ENCODE data around the gene NHSL1.

- TF ChIP-seq SNAI2 (CRISPR knock-in tag; IDR thresholded peaks at IDR 0.05) (no peak), CREB5 (CRISPR knock-in tag; IDR thresholded peaks at IDR 0.05; ENCODE audit: low read depth) (no peak), ZFP30 (CRISPR knock-in tag; IDR thresholded peaks at IDR 0.05) (no peak), PATZ1 (CRISPR knock-in tag; IDR thresholded peaks at IDR 0.05; ENCODE audit: borderline replicate concordance) (no peak), TCF4 (CRISPR knock-in tag; IDR thresholded peaks at IDR 0.05; ENCODE audit: borderline replicate concordance) (no peak), PPARA (CRISPR knock-in tag; IDR thresholded peaks at IDR 0.05; ENCODE audit: borderline replicate concordance) (no peak), RARB (CRISPR knock-in tag; IDR thresholded peaks at IDR 0.05) (no peak), ARNTL (CRISPR knock-in tag; IDR thresholded peaks at IDR 0.05; ENCODE audit: borderline replicate concordance, low read depth) (no peak), ZC3H10 (CRISPR knock-in tag; IDR thresholded peaks at IDR 0.05) (no peak), ESRRG (CRISPR knock-in tag; IDR thresholded peaks at IDR 0.05) (no peak), CSDC2 (CRISPR knock-in tag; IDR thresholded peaks at IDR 0.05) (no peak)
- TF ChIP-seq, protein P1, sequence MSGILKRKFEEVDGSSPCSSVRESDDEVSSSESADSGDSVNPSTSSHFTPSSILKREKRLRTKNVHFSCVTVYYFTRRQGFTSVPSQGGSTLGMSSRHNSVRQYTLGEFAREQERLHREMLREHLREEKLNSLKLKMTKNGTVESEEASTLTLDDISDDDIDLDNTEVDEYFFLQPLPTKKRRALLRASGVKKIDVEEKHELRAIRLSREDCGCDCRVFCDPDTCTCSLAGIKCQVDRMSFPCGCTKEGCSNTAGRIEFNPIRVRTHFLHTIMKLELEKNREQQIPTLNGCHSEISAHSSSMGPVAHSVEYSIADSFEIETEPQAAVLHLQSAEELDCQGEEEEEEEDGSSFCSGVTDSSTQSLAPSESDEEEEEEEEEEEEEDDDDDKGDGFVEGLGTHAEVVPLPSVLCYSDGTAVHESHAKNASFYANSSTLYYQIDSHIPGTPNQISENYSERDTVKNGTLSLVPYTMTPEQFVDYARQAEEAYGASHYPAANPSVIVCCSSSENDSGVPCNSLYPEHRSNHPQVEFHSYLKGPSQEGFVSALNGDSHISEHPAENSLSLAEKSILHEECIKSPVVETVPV (CRISPR knock-in tag; IDR thresholded peaks at IDR 0.05) = no peak
These were observed 72.7 kb downstream of the NHSL1 start for GRCh38 chr6:138426500-138427123.

Data from SK-N-SH treated with all-trans-retinoic acid at 6 μM for 48 hours (cell line).